ENCODE measurements around the gene C6. TPM values are rescaled to one million over a fixed set of nuclear protein-coding genes. Genes with fewer than 3 reads are reported as not detected.
"Not testable (repeated sequence)": the region's sequence is repeated elsewhere in the genome, so short reads cannot be mapped to it uniquely, and the experiment has no call there.

C6 gene
- total RNA-seq, 1 donor from 2014 or later = not detected

DNA sequence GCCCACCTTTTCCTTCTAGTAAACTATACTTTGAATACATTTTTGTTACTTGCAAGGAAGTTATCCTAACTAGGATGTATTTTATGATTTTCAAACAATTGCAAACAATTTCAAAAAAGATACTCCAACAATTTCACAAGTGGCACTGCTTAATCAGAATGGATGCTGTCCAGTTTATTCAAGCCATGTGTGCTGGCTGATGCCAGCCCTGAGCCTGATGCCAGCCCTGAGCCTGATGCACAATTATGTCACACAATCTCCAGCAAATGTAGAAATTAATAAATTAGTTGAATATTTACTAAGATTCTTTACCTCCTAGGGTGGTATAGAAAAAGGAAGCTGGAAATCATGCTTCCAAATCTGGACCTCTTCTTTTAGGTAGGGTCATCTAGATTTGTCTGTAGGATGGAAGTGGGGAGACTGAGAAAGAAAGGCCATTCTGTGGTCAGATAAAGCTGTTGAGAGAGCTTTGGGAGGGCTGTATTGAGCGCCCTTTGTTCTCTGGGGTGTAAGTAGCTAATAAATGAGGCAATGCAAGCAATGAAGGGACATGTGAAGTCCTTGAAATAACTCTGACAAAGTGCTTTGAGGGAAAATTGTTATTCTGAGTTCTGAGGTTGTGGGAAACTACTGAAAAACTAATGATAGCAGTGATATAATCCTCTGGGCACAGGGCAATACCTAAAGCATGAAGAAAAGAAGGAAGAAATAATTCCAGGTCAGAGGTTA, 5.8 kb upstream of the C6 start:
- Mint-ChIP-seq H3K4me1 (ENCODE audit: low read depth) (no peaks in the 10 kb centered on the region), H3K27ac (ENCODE audit: unreplicated experiment) (no peak overlapping the region), H3K9me3 (ENCODE audit: low read depth) (no peaks in the 10 kb centered on the region), H3K27me3 (ENCODE audit: low read depth) (peaks cover 5% of the 10 kb centered on the region), H3K36me3 (ENCODE audit: low read depth) (no peaks in the 10 kb centered on the region), H3K4me3 (ENCODE audit: unreplicated experiment) (no peak overlapping the region)
- no peak for DNase-seq (ENCODE audit: low spot score)
- TF ChIP-seq, protein P1, sequence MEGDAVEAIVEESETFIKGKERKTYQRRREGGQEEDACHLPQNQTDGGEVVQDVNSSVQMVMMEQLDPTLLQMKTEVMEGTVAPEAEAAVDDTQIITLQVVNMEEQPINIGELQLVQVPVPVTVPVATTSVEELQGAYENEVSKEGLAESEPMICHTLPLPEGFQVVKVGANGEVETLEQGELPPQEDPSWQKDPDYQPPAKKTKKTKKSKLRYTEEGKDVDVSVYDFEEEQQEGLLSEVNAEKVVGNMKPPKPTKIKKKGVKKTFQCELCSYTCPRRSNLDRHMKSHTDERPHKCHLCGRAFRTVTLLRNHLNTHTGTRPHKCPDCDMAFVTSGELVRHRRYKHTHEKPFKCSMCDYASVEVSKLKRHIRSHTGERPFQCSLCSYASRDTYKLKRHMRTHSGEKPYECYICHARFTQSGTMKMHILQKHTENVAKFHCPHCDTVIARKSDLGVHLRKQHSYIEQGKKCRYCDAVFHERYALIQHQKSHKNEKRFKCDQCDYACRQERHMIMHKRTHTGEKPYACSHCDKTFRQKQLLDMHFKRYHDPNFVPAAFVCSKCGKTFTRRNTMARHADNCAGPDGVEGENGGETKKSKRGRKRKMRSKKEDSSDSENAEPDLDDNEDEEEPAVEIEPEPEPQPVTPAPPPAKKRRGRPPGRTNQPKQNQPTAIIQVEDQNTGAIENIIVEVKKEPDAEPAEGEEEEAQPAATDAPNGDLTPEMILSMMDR (IDR thresholded peaks at IDR 0.05) = no peak

DNA sequence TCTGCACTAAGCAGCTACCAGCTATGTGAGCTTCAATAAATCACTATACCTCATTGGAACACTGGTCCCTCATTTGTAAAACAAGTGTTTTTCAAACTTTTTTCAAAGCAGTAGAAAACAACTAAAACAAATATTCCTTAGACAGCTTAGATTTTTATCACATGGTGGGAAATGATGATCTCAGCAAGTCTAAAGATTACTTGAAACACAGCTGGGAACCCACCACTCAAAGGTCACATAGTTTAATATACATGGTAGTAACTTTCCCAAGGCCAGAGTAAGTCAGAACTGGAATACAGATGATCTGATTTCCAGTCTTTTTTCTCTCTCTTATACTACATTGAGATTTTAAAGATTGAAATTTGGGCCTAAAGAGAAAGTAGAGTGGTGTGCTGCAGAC, 850 bp upstream of the C6 start:
- H3K4me1 Mint-ChIP-seq (ENCODE audit: low read depth) = no peaks in the 10 kb centered on the region
- H3K27ac Mint-ChIP-seq (ENCODE audit: unreplicated experiment) = no peak overlapping the region
- no peak for DNase-seq (ENCODE audit: low spot score)
- TF ChIP-seq, protein P1 (IDR thresholded peaks at IDR 0.05) = no peak
- H3K27me3 Mint-ChIP-seq (ENCODE audit: low read depth) = peaks cover 5% of the 10 kb centered on the region
- H3K36me3 Mint-ChIP-seq (ENCODE audit: low read depth) = no peaks in the 10 kb centered on the region
- no peak overlapping the region for H3K4me3 Mint-ChIP-seq (ENCODE audit: unreplicated experiment)
- H3K9me3 Mint-ChIP-seq (ENCODE audit: low read depth) = no peaks in the 10 kb centered on the region

DNA sequence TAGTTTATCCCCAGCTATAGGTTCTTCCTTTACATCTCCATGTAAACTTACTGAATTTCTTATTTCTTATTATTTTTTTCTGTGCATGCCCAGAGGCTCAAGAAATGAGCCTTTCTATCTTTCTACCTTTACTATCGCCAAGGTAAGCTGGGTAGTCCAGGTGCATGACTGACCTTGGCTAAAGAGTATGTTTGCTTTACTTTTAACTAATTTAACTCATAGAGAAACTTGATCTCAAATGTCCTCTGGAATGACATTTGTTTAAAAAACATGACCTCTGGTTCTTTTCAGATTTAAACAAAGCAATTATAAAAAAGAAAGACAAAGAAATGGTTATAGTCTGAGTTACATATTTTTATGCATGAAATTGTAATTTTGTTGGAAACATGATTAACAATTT, 397 bp downstream of the C6 start:
- Mint-ChIP-seq H3K27me3 (ENCODE audit: low read depth) (peaks cover 3% of the 10 kb centered on the region), H3K4me1 (ENCODE audit: low read depth) (no peaks in the 10 kb centered on the region), H3K4me3 (ENCODE audit: unreplicated experiment) (no peak overlapping the region), H3K9me3 (ENCODE audit: low read depth) (peaks cover 3% of the 10 kb centered on the region), H3K36me3 (ENCODE audit: low read depth) (no peaks in the 10 kb centered on the region), H3K27ac (ENCODE audit: unreplicated experiment) (no peak overlapping the region)
- TF ChIP-seq, protein P1 (IDR thresholded peaks at IDR 0.05) = no peak
- no peak for DNase-seq (ENCODE audit: low spot score)

DNA sequence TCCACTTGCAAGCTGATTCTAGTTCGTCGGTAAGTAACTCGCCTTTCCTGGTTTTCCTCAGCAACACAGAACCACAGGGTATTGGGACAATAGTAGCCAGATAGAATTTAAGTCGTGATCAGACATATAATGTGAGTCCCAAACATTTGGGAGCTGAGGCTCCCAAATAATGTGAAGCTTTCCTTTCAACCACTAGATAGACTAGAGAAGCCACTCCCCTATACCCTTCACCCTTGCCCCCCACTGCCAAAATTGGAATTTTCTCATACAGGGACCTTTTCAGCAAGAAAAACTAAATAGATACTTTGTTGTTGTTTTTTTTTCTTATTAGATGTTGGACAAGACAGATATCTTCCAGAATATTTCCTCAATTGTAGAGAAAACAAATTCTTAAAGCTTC, 1.9 kb downstream of the C6 start:
- Mint-ChIP-seq H3K4me1 (ENCODE audit: low read depth) (no peaks in the 10 kb centered on the region), H3K36me3 (ENCODE audit: low read depth) (no peaks in the 10 kb centered on the region), H3K27me3 (ENCODE audit: low read depth) (peaks cover 2% of the 10 kb centered on the region), H3K4me3 (ENCODE audit: unreplicated experiment) (no peak overlapping the region), H3K27ac (ENCODE audit: unreplicated experiment) (no peak overlapping the region), H3K9me3 (ENCODE audit: low read depth) (peaks cover 7% of the 10 kb centered on the region)
- TF ChIP-seq, protein P1 (IDR thresholded peaks at IDR 0.05) = no peak
- DNase-seq (ENCODE audit: low spot score) = no peak

DNA sequence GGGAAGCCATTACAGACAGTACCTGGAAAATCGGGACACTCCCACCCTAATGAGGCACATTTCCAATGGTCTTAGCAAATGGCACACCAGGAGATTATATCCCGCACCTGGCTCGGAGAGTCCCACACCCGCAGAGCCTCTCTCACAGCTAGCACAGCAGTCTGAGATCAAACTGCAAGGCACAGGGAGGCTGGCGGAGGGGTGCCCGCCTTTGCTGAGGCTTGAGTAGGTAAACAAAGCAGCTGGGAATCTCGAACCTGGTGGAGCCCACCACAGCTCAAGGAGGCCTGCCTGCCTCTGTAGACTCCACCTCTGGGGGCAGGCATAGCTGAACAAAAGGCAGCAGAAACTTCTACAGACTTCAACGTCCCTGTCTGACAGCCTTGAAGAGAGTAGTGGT, 7.9 kb downstream of the C6 start:
- not testable (repeated sequence) for H3K4me1 Mint-ChIP-seq (ENCODE audit: low read depth); H3K36me3 Mint-ChIP-seq (ENCODE audit: low read depth); H3K4me3 Mint-ChIP-seq (ENCODE audit: unreplicated experiment); H3K27me3 Mint-ChIP-seq (ENCODE audit: low read depth); H3K27ac Mint-ChIP-seq (ENCODE audit: unreplicated experiment)
- peaks cover 11% of the 10 kb centered on the region for H3K9me3 Mint-ChIP-seq (ENCODE audit: low read depth)
- DNase-seq (ENCODE audit: low spot score) = peak; percentile 80

DNA sequence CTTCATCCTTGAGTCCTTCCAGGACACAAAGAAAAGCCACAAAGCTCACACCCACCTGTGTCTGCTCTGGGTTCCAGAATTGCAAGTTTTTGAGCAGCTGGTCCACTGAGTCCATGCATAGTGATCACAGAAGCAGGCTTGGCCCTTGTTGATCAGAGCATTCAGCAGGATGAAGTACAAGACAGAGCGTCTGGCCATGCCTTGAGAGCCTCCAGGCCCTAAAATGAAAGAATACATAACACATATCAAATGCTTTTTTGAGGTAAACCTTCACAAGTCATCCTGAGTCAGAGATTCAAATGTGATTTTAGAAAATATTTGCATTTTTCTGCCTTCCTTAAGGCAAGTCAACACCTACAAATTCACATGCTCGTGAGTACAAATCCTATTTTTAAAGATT, 10.3 kb downstream of the C6 start:
- H3K27me3 Mint-ChIP-seq (ENCODE audit: low read depth) = no peaks in the 10 kb centered on the region
- H3K4me1 Mint-ChIP-seq (ENCODE audit: low read depth) = no peaks in the 10 kb centered on the region
- peaks cover 8% of the 10 kb centered on the region for H3K9me3 Mint-ChIP-seq (ENCODE audit: low read depth)
- no peaks in the 10 kb centered on the region for H3K36me3 Mint-ChIP-seq (ENCODE audit: low read depth)
- H3K27ac Mint-ChIP-seq (ENCODE audit: unreplicated experiment) = no peak overlapping the region
- no peak for DNase-seq (ENCODE audit: low spot score)
- no peak overlapping the region for H3K4me3 Mint-ChIP-seq (ENCODE audit: unreplicated experiment)
- TF ChIP-seq, protein P1 (IDR thresholded peaks at IDR 0.05) = no peak
